Thyroid gland (tissue), 4 donors: Measurements from ENCODE around the gene KCNH1. TPM values are rescaled to one million over a fixed set of nuclear protein-coding genes. Genes with fewer than 3 reads are reported as not detected.

Experiments used
- DNase-seq, 2 donors: peaks; one replicate each; pipeline ENCODE4 v3.0.0-alpha.2; 2019
- H3K27ac ChIP-seq, 3 donors: fragments of 200-600 bp; sonication (generic); 1 replicate in 2 of 3; 2 replicates in 1 of 3; pipeline ENCODE4 v1.5.1; 2016 to 2019; ENCODE audit warnings: mild to moderate bottlenecking in 1 of 3, moderate library complexity in 1 of 3
- H3K27me3 ChIP-seq: fragments of 200-600 bp; sonication (generic); one replicate; pipeline ENCODE4 v1.5.1; 2019
- H3K36me3 ChIP-seq, 2 donors: fragments of 200-600 bp; sonication (generic); one replicate each; pipeline ENCODE4 v1.5.1; 2016 to 2019
- H3K4me1 ChIP-seq, 2 donors: fragments of 200-600 bp; sonication (generic); one replicate each; pipeline ENCODE4 v1.5.1; 2017 to 2019
- H3K4me3 ChIP-seq, 3 donors: fragments of 200-600 bp; sonication (generic); replicated peaks in 1 of 3; 1 replicate in 2 of 3; 2 replicates in 1 of 3; pipeline ENCODE4 v1.5.1; 2016; ENCODE audit warnings: mild to moderate bottlenecking in 1 of 3
- H3K9me3 ChIP-seq: fragments of 200-600 bp; sonication (generic); one replicate; pipeline ENCODE4 v1.5.1; 2017
- CTCF ChIP-seq, 6 experiments: fragments of 200-600 bp in 3 of 6; fragments of 450-650 bp in 3 of 6; sonication (generic) in 3 of 6; IDR thresholded peaks; one replicate each; pipeline ENCODE4 v1.5.1; 2016 to 2019; ENCODE audit warnings: antibody characterized with exemption in 6 of 6, mild to moderate bottlenecking in 2 of 6, inconsistent platforms in 1 of 6, moderate library complexity in 1 of 6
- POLR2A ChIP-seq, 2 donors: fragments of 450-650 bp; IDR thresholded peaks; one replicate each; pipeline ENCODE4 v1.6.1; 2017; ENCODE audit warnings: antibody characterized with exemption in 2 of 2, mild to moderate bottlenecking in 2 of 2, moderate library complexity in 1 of 2
- WGBS, 2 donors: methylation state at CpG; one replicate each; pipeline ENCODE4 v1.1.5; 2017; 5-methylcytosine and 5-hydroxymethylcytosine counted together
- intact Hi-C: fragments of 100-400 bp; cut with DNase I; formaldehyde crosslinking; loops from one replicate; pipeline ENCODE4 v1.15.1; 2023
- total RNA-seq, 4 donors: library from RNA; depleted of rRNA; stranded (reverse); fragments of >200 nt; gene quantifications; one replicate each; pipeline ENCODE4 v1.2.3, GENCODE V29; 2016

Gene KCNH1
- total RNA-seq, 4 donors from 2014 or later = 1.3 TPM; not detected in 2

- Histone ChIP-seq H3K9me3 (no peaks in the 10 kb centered on the region), H3K4me1 (no peaks in the 10 kb centered on the region), H3K27me3 (no peaks in the 10 kb centered on the region), H3K36me3 (no peaks in the 10 kb centered on the region), H3K27ac (no peak overlapping the region), H3K4me3 (no peak overlapping the region)
- intact Hi-C loops = no loop called here
- WGBS, 2 donors = 66 to 85% methylated on average over 3 of the region's 3 CpGs
- no peak for TF ChIP-seq CTCF (IDR thresholded peaks at IDR 0.05)
- no peak for TF ChIP-seq POLR2A (IDR thresholded peaks at IDR 0.05)
- no peak for DNase-seq
Measured at GRCh38 chr1:210821615-210822014, 312.3 kb downstream of the KCNH1 start.

GRCh38 chr1:210819266-210819665 lies 314.7 kb downstream of the KCNH1 start:
- Histone ChIP-seq H3K27me3 (no peaks in the 10 kb centered on the region), H3K9me3 (no peaks in the 10 kb centered on the region), H3K27ac (no peak overlapping the region), H3K4me3 (no peak overlapping the region), H3K4me1 (no peaks in the 10 kb centered on the region), H3K36me3 (no peaks in the 10 kb centered on the region)
- intact Hi-C loops = no loop called here
- DNase-seq = no peak
- no peak for TF ChIP-seq POLR2A (IDR thresholded peaks at IDR 0.05)
- TF ChIP-seq CTCF (IDR thresholded peaks at IDR 0.05) = no peak
- WGBS, 2 donors = 81 to 82% methylated on average over 4 of the region's 4 CpGs

- H3K27ac ChIP-seq = no peak overlapping the region
- DNase-seq = no peak
- no peaks in the 10 kb centered on the region for H3K27me3 ChIP-seq
- H3K9me3 ChIP-seq = no peaks in the 10 kb centered on the region
- no peak for TF ChIP-seq POLR2A (IDR thresholded peaks at IDR 0.05)
- TF ChIP-seq CTCF (IDR thresholded peaks at IDR 0.05) = no peak
- no peaks in the 10 kb centered on the region for H3K36me3 ChIP-seq
- intact Hi-C loops = no loop called here
- WGBS, 2 donors = 60 to 62% methylated on average over 2 of the region's 2 CpGs
- H3K4me1 ChIP-seq = no peaks in the 10 kb centered on the region
- no peak overlapping the region for H3K4me3 ChIP-seq
Measured at GRCh38 chr1:210817385-210818275, 316.3 kb downstream of the KCNH1 start.

GRCh38 chr1:210815641-210816550 lies 318.1 kb downstream of the KCNH1 start:
- no peak for TF ChIP-seq CTCF (IDR thresholded peaks at IDR 0.05)
- TF ChIP-seq POLR2A (IDR thresholded peaks at IDR 0.05) = no peak
- H3K27ac ChIP-seq = no peak overlapping the region

More at GRCh38 chr1:210815641-210816550, 318.1 kb downstream of the KCNH1 start:
- Histone ChIP-seq H3K4me1 (no peaks in the 10 kb centered on the region), H3K4me3 (no peak overlapping the region), H3K27me3 (no peaks in the 10 kb centered on the region), H3K36me3 (no peaks in the 10 kb centered on the region), H3K9me3 (no peaks in the 10 kb centered on the region)
- DNase-seq = no peak
- intact Hi-C loops = no loop called here
- 76 to 78% methylated on average over 13 of the region's 13 CpGs for WGBS, 2 donors
